ENCODE data around the gene GRM1.

- TF ChIP-seq CTCF (conservative IDR thresholded peaks at IDR 0.05 in 1 of 2, IDR thresholded peaks at IDR 0.05 in 1 of 2; ENCODE audit: low read depth in 1 of 2, low read length in 2 of 2): no peak
- TF ChIP-seq EZH2 (IDR thresholded peaks at IDR 0.05; ENCODE audit: low read length, missing control alignments): no peak
Observed at GRCh38 chr6:146027586-146028251, 1.1 kb upstream of the GRM1 start.
